T-helper 2 cell (primary cell): ENCODE results near the gene CWF19L2.
"Not testable (repeated sequence)": the region's sequence is repeated elsewhere in the genome, so short reads cannot be mapped to it uniquely, and the experiment has no call there.

Experiments
- DNase-seq, 5 experiments: peaks; one replicate each; pipeline versions ENCODE4 v3.0.0 to v3.0.0-alpha.2; 2012 to 2022

Gene CWF19L2

GRCh38 chr11:107438148-107438547 lies 19.5 kb downstream of the CWF19L2 start:
- no peak for DNase-seq

GRCh38 chr11:107430525-107430924 lies 27.1 kb downstream of the CWF19L2 start:
- no peak for DNase-seq

GRCh38 chr11:107427569-107428180 lies 29.9 kb downstream of the CWF19L2 start:
- no peak for DNase-seq

- peak in 1 of 5 experiments; percentile 0 for DNase-seq
These were observed 44.3 kb downstream of the CWF19L2 start for GRCh38 chr11:107413352-107413751.

GRCh38 chr11:107408762-107409211 lies 48.8 kb downstream of the CWF19L2 start:
- no peak for DNase-seq

GRCh38 chr11:107405260-107405659 lies 52.4 kb downstream of the CWF19L2 start:
- no peak for DNase-seq

GRCh38 chr11:107401131-107401530 lies 56.5 kb downstream of the CWF19L2 start:
- not testable (repeated sequence) for DNase-seq

- no peak for DNase-seq
These were observed 60.3 kb downstream of the CWF19L2 start for GRCh38 chr11:107397357-107397756.

- DNase-seq, result no peak
These were observed 65.0 kb downstream of the CWF19L2 start for GRCh38 chr11:107392611-107393010.

GRCh38 chr11:107390701-107391100 lies 66.9 kb downstream of the CWF19L2 start:
- not testable (repeated sequence) for DNase-seq

- DNase-seq, result no peak
These were observed 70.0 kb downstream of the CWF19L2 start for GRCh38 chr11:107387666-107388065.

GRCh38 chr11:107385361-107385981 lies 72.2 kb downstream of the CWF19L2 start:
- no peak for DNase-seq

- DNase-seq, result no peak
These were observed 73.3 kb downstream of the CWF19L2 start for GRCh38 chr11:107384144-107384852.

- DNase-seq, result no peak
These were observed 85.2 kb downstream of the CWF19L2 start for GRCh38 chr11:107372439-107372838.

GRCh38 chr11:107370390-107370789 lies 87.2 kb downstream of the CWF19L2 start:
- no peak for DNase-seq

GRCh38 chr11:107359701-107360100 lies 97.9 kb downstream of the CWF19L2 start:
- DNase-seq, result no peak

GRCh38 chr11:107357877-107358276 lies 99.7 kb downstream of the CWF19L2 start:
- DNase-seq, result no peak

GRCh38 chr11:107354780-107355179 lies 102.8 kb downstream of the CWF19L2 start:
- no peak for DNase-seq

GRCh38 chr11:107337917-107338316 lies 119.7 kb downstream of the CWF19L2 start:
- DNase-seq, result no peak

GRCh38 chr11:107331728-107332127 lies 125.9 kb downstream of the CWF19L2 start:
- DNase-seq, result no peak

GRCh38 chr11:107329164-107329563 lies 128.5 kb downstream of the CWF19L2 start:
- DNase-seq, result no peak

GRCh38 chr11:107316426-107316825 lies 141.2 kb downstream of the CWF19L2 start:
- no peak for DNase-seq

GRCh38 chr11:107307991-107308390 lies 149.6 kb downstream of the CWF19L2 start:
- DNase-seq, result no peak

- no peak for DNase-seq
These were observed 155.7 kb downstream of the CWF19L2 start for GRCh38 chr11:107301878-107302277.
